Effector memory CD4-positive, alpha-beta T cell (primary cell): ENCODE results near the gene DNM1.

Experiments used
- DNase-seq, 3 donors: peaks; one replicate each; pipeline ENCODE4 v3.0.0-alpha.2; 2020
- H3K27ac ChIP-seq: 2 replicates; pipeline ENCODE4 v1.7.0; 2013; ENCODE audit warnings: mild to moderate bottlenecking, low read length, moderate library complexity; ENCODE audit not compliant: insufficient read depth, poor library complexity, severe bottlenecking
- H3K27me3 ChIP-seq: replicated peaks from 2 replicates; pipeline ENCODE4 v1.7.0; 2013; ENCODE audit warnings: mild to moderate bottlenecking, low read length; ENCODE audit not compliant: insufficient read depth, control insufficient read depth, poor library complexity, severe bottlenecking
- H3K36me3 ChIP-seq: 2 replicates; pipeline ENCODE4 v1.7.0; 2013; ENCODE audit warnings: mild to moderate bottlenecking, low read length, moderate library complexity; ENCODE audit not compliant: control insufficient read depth, insufficient read depth
- H3K4me1 ChIP-seq: 2 replicates; pipeline ENCODE4 v1.7.0; 2013; ENCODE audit warnings: low read length, mild to moderate bottlenecking; ENCODE audit not compliant: control insufficient read depth, insufficient read depth, poor library complexity, severe bottlenecking
- H3K4me3 ChIP-seq: 2 replicates; pipeline ENCODE4 v1.7.0; 2013; ENCODE audit warnings: low read length, low read depth, mild to moderate bottlenecking; ENCODE audit not compliant: insufficient read depth, poor library complexity, severe bottlenecking
- H3K9me3 ChIP-seq: 2 replicates; pipeline ENCODE4 v1.7.0; 2013; ENCODE audit warnings: mild to moderate bottlenecking, low read length, moderate library complexity; ENCODE audit not compliant: control insufficient read depth

DNM1 gene

GRCh38 chr9:128163027-128163515 is 40.1 kb upstream of the DNM1 start:
- Histone ChIP-seq H3K27ac (no peak overlapping the region), H3K27me3 (no peaks in the 10 kb centered on the region), H3K9me3 (no peaks in the 10 kb centered on the region), H3K4me3 (no peak overlapping the region), H3K4me1 (peaks cover 14% of the 10 kb centered on the region), H3K36me3 (peaks cover 20% of the 10 kb centered on the region)
- DNase-seq: no peak

GRCh38 chr9:128163523-128164306 is 39.5 kb upstream of the DNM1 start:
- DNase-seq: no peak
- peaks cover 20% of the 10 kb centered on the region for H3K36me3 ChIP-seq
- H3K9me3 ChIP-seq: no peaks in the 10 kb centered on the region
- H3K27me3 ChIP-seq: no peaks in the 10 kb centered on the region
- peaks cover 14% of the 10 kb centered on the region for H3K4me1 ChIP-seq
- H3K27ac ChIP-seq: no peak overlapping the region
- no peak overlapping the region for H3K4me3 ChIP-seq

- Histone ChIP-seq H3K27me3 (no peaks in the 10 kb centered on the region), H3K36me3 (peaks cover 27% of the 10 kb centered on the region), H3K4me1 (peaks cover 11% of the 10 kb centered on the region), H3K9me3 (no peaks in the 10 kb centered on the region), H3K4me3 (no peak overlapping the region), H3K27ac (no peak overlapping the region)
- DNase-seq: no peak
Observed at GRCh38 chr9:128164307-128164885, 38.8 kb upstream of the DNM1 start.

- H3K4me3 ChIP-seq: no peak overlapping the region
- H3K36me3 ChIP-seq: peaks cover 37% of the 10 kb centered on the region
- no peaks in the 10 kb centered on the region for H3K27me3 ChIP-seq
- no peak for DNase-seq
- H3K4me1 ChIP-seq: peaks cover 2% of the 10 kb centered on the region
- H3K9me3 ChIP-seq: no peaks in the 10 kb centered on the region
- no peak overlapping the region for H3K27ac ChIP-seq
Observed at GRCh38 chr9:128166169-128166568, 37.0 kb upstream of the DNM1 start.

- Histone ChIP-seq H3K9me3 (no peaks in the 10 kb centered on the region), H3K36me3 (peaks cover 37% of the 10 kb centered on the region), H3K4me3 (no peak overlapping the region), H3K27ac (no peak overlapping the region), H3K4me1 (no peaks in the 10 kb centered on the region), H3K27me3 (no peaks in the 10 kb centered on the region)
- DNase-seq: no peak
Observed at GRCh38 chr9:128167209-128167608, 36.0 kb upstream of the DNM1 start.

GRCh38 chr9:128168731-128169308 is 34.4 kb upstream of the DNM1 start:
- no peak overlapping the region for H3K27ac ChIP-seq

GRCh38 chr9:128169492-128169891 is 33.7 kb upstream of the DNM1 start:
- H3K36me3 ChIP-seq: peaks cover 32% of the 10 kb centered on the region
- no peak for DNase-seq
- no peaks in the 10 kb centered on the region for H3K4me1 ChIP-seq
- H3K9me3 ChIP-seq: no peaks in the 10 kb centered on the region
- H3K4me3 ChIP-seq: no peak overlapping the region
- no peaks in the 10 kb centered on the region for H3K27me3 ChIP-seq
- H3K27ac ChIP-seq: no peak overlapping the region

More at GRCh38 chr9:128168731-128169308, 34.4 kb upstream of the DNM1 start:
- Histone ChIP-seq H3K4me3 (no peak overlapping the region), H3K9me3 (no peaks in the 10 kb centered on the region), H3K36me3 (peaks cover 37% of the 10 kb centered on the region), H3K27me3 (no peaks in the 10 kb centered on the region), H3K4me1 (no peaks in the 10 kb centered on the region)
- DNase-seq: no peak

- Histone ChIP-seq H3K36me3 (peaks cover 29% of the 10 kb centered on the region), H3K27me3 (no peaks in the 10 kb centered on the region), H3K4me3 (no peak overlapping the region), H3K27ac (no peak overlapping the region), H3K4me1 (no peaks in the 10 kb centered on the region), H3K9me3 (no peaks in the 10 kb centered on the region)
- no peak for DNase-seq
Observed at GRCh38 chr9:128169925-128170324, 33.3 kb upstream of the DNM1 start.

- H3K36me3 ChIP-seq: peaks cover 51% of the 10 kb centered on the region
- no peaks in the 10 kb centered on the region for H3K4me1 ChIP-seq
- H3K27me3 ChIP-seq: no peaks in the 10 kb centered on the region
- no peak for DNase-seq
- H3K27ac ChIP-seq: no peak overlapping the region
- no peaks in the 10 kb centered on the region for H3K9me3 ChIP-seq
- H3K4me3 ChIP-seq: no peak overlapping the region
Observed at GRCh38 chr9:128174062-128174461, 29.1 kb upstream of the DNM1 start.

- no peak overlapping the region for H3K4me3 ChIP-seq
- no peaks in the 10 kb centered on the region for H3K4me1 ChIP-seq
- H3K27me3 ChIP-seq: no peaks in the 10 kb centered on the region
- H3K27ac ChIP-seq: no peak overlapping the region
- H3K9me3 ChIP-seq: no peaks in the 10 kb centered on the region
- DNase-seq: no peak
- peaks cover 52% of the 10 kb centered on the region for H3K36me3 ChIP-seq
Observed at GRCh38 chr9:128175102-128175563, 28.0 kb upstream of the DNM1 start.
